Body of pancreas (tissue), 4 donors: ENCODE data around the gene MUC21. TPM values are rescaled to one million over a fixed set of nuclear protein-coding genes. Genes with fewer than 3 reads are reported as not detected.
A peak's percentile ranks its signal among the peaks of the same experiment; 100 is the strongest.

ENCODE experiments used
- ATAC-seq: fragments of 150-250 bp; one replicate; pipeline ENCODE4 v1.9.1; 2016
- DNase-seq, 4 donors: peaks; one replicate each; pipeline ENCODE4 v3.0.0-alpha.2; 2019
- H3K27ac ChIP-seq, 4 donors: fragments of 200-600 bp; sonication (generic); 1 replicate in 3 of 4; 2 replicates in 1 of 4; pipeline versions ENCODE4 v1.5.1 to v1.6.1; 2016 to 2019; ENCODE audit warnings: mild to moderate bottlenecking in 1 of 4, mixed read lengths in 1 of 4, moderate library complexity in 1 of 4
- H3K27me3 ChIP-seq, 2 donors: fragments of 200-600 bp; sonication (generic); one replicate each; pipeline ENCODE4 v1.6.0; 2016; ENCODE audit warnings: mild to moderate bottlenecking in 1 of 2
- H3K36me3 ChIP-seq, 2 donors: fragments of 200-600 bp; sonication (generic); replicated peaks in 1 of 2; 2 replicates each; pipeline ENCODE4 v1.5.1; 2016; ENCODE audit warnings: low read depth in 2 of 2; ENCODE audit not compliant: insufficient read depth in 1 of 2
- H3K4me1 ChIP-seq: fragments of 200-600 bp; sonication (generic); one replicate; pipeline ENCODE4 v1.6.0; 2016
- H3K4me3 ChIP-seq, 2 donors: fragments of 200-600 bp; sonication (generic); 1 replicate in 1 of 2; 2 replicates in 1 of 2; pipeline ENCODE4 v1.5.1; 2016 to 2019
- H3K9me3 ChIP-seq, 3 donors: fragments of 200-600 bp; sonication (generic); 1 replicate in 2 of 3; 2 replicates in 1 of 3; pipeline ENCODE4 v1.5.1; 2016
- POLR2A ChIP-seq, 3 donors: fragments of 450-650 bp; IDR thresholded peaks; one replicate each; pipeline ENCODE4 v1.6.1; 2016; ENCODE audit warnings: antibody characterized with exemption in 3 of 3, mild to moderate bottlenecking in 2 of 3
- WGBS, 2 donors: methylation state at CpG; one replicate each; pipeline ENCODE4 v1.1.5; 2017; 5-methylcytosine and 5-hydroxymethylcytosine counted together
- intact Hi-C: fragments of 100-400 bp; cut with DNase I; formaldehyde crosslinking; loops from one replicate; pipeline ENCODE4 v1.15.1; 2023
- total RNA-seq, 2 donors: library from RNA; depleted of rRNA; stranded (reverse); fragments of >200 nt; gene quantifications; one replicate each; pipeline ENCODE4 v1.1.0, GENCODE V29; 2016
- TF ChIP-seq, protein P1 (sequence below), 7 experiments: fragments of 450-650 bp in 4 of 7; fragments of 200-600 bp in 3 of 7; sonication (generic) in 3 of 7; IDR thresholded peaks; one replicate each; pipeline ENCODE4 v1.5.1; 2016 to 2019; ENCODE audit warnings: antibody characterized with exemption in 7 of 7

The MUC21 gene
- total RNA-seq, result not detected

DNA sequence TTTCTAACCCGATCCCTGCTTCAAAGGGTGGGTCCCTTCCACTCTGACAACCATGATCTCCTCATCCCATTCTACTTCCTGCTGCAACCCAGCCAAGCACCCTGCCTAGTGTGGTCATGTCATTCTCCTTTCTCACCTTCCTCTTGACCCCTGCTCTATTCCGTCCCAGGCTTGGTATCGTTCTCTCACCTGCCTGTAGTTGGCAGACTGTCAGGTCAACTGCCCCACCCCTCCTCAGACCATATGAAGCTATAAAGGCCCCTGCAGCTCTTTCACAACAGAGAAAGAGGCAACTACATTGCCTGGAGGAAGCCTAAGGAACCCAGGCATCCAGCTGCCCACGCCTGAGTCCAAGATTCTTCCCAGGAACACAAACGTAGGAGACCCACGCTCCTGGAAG lies at the start of gene MUC21:
Gene MUC21, plus strand, starts transcription at position 280 of the 400 bp plus-strand sequence. CDS start 241 bp downstream, outside the sequence.
- Histone ChIP-seq H3K4me3 (no peak within 1 kb of the TSS), H3K4me1 (peaks cover 6% of the 10 kb centered on the region), H3K9me3 (no peaks in the 10 kb centered on the region), H3K27me3 (no peaks in the 10 kb centered on the region), H3K27ac (peak within 1 kb of the TSS in 2 of 4 donors; percentile 13 to 39), H3K36me3 (no peaks in the 10 kb centered on the region)
- intact Hi-C loops, result no loop called here
- WGBS, 2 donors, result 69 to 77% methylated on average over 6 of the region's 6 CpGs
- DNase-seq (no peak), ATAC-seq (no peak)
- TF ChIP-seq, protein P1, sequence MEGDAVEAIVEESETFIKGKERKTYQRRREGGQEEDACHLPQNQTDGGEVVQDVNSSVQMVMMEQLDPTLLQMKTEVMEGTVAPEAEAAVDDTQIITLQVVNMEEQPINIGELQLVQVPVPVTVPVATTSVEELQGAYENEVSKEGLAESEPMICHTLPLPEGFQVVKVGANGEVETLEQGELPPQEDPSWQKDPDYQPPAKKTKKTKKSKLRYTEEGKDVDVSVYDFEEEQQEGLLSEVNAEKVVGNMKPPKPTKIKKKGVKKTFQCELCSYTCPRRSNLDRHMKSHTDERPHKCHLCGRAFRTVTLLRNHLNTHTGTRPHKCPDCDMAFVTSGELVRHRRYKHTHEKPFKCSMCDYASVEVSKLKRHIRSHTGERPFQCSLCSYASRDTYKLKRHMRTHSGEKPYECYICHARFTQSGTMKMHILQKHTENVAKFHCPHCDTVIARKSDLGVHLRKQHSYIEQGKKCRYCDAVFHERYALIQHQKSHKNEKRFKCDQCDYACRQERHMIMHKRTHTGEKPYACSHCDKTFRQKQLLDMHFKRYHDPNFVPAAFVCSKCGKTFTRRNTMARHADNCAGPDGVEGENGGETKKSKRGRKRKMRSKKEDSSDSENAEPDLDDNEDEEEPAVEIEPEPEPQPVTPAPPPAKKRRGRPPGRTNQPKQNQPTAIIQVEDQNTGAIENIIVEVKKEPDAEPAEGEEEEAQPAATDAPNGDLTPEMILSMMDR (IDR thresholded peaks at IDR 0.05), result no peak
- TF ChIP-seq POLR2A (IDR thresholded peaks at IDR 0.05), result no peak

DNA sequence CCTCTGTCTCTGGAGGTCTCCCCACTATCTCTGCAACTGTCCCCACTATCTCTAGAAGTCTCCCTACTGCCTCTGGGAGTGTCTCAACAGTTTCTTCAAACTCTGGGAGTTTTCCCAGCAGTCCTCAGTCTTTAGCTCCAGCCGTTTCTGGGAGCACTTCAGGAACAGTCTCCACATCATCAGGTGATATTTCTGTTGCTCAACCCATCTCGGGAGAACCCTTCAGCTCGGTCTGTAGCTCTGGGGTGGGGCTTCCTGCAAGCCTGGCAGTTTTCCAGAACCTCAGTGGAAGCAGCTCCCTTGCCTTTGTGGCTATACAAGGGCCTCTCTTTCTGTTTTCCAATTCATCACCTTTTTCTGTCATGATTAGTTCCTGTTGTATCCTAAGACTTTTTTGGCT lies 48.5 kb upstream of the MUC21 start:
- 29 to 48% methylated on average over 3 of the region's 3 CpGs for WGBS, 2 donors
- Histone ChIP-seq H3K9me3 (no peaks in the 10 kb centered on the region), H3K27ac (no peak overlapping the region), H3K36me3 (no peaks in the 10 kb centered on the region), H3K27me3 (no peaks in the 10 kb centered on the region), H3K4me3 (no peak overlapping the region), H3K4me1 (peaks cover 45% of the 10 kb centered on the region)
- ATAC-seq (no peak), DNase-seq (no peak)
- intact Hi-C loops, result no loop called here
- no peak for TF ChIP-seq POLR2A (IDR thresholded peaks at IDR 0.05)
- TF ChIP-seq, protein P1 (IDR thresholded peaks at IDR 0.05), result no peak

DNA sequence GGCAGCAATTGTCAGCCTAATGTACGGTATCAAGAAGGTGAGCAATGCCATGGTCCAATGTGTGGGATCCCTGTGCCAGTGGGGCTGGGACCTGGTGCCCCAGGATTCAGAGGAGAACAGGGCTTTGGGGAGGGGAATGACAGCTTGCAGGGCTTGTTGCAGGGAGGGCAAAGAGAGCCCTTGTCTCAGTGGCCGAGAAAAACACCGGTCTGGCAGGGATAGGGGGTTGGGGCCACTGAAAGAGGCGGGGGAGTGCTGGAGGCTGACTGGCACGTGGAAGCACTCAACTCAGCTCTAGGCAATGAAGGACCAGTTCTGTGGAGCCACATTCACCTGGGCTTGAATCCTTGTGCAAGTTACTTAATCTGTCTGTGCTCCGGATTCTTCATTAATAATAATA lies 46.3 kb upstream of the MUC21 start:
- 62 to 71% methylated on average over 6 of the region's 6 CpGs for WGBS, 2 donors

DNA sequence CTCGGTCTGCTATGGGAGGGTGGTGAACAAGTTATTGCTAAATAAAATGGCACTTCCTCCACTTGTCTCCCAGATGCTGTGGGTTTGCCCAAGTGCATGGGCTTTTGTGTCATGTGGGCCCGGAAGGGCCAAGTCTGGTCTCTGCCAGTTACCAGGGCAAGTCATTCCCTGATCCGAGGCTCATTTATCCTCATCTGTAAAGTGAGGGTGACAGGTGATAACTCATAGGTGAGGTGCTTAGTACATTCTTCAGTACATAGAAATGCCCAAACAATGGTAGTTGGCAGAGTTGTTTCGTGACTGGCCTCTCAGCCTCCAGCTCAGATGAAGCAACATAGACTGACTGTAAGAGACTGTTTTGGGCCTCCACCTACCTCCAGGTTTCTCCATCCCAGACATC lies 44.8 kb upstream of the MUC21 start:
- TF ChIP-seq, protein P1 (IDR thresholded peaks at IDR 0.05), result no peak
- no peak for TF ChIP-seq POLR2A (IDR thresholded peaks at IDR 0.05)
- 42 to 50% methylated on average over 2 to 4 of the region's 4 CpGs for WGBS, 2 donors
- Histone ChIP-seq H3K4me3 (no peak overlapping the region), H3K4me1 (peaks cover 39% of the 10 kb centered on the region), H3K27ac (peak overlapping the region in 2 of 4 donors; percentile 48 to 56), H3K27me3 (no peaks in the 10 kb centered on the region), H3K36me3 (no peaks in the 10 kb centered on the region), H3K9me3 (no peaks in the 10 kb centered on the region)
- intact Hi-C loops, result no loop called here
- DNase-seq, result no peak
- peak; percentile 43 for ATAC-seq

More for the DNA sequence above, 46.3 kb upstream of the MUC21 start:
- peaks cover 39% of the 10 kb centered on the region for H3K4me1 ChIP-seq
- H3K4me3 ChIP-seq, result no peak overlapping the region
- H3K27me3 ChIP-seq, result no peaks in the 10 kb centered on the region
- intact Hi-C loops, result no loop called here
- H3K36me3 ChIP-seq, result no peaks in the 10 kb centered on the region
- no peak for ATAC-seq
- no peak overlapping the region for H3K27ac ChIP-seq
- DNase-seq, result no peak
- H3K9me3 ChIP-seq, result no peaks in the 10 kb centered on the region
- TF ChIP-seq POLR2A (IDR thresholded peaks at IDR 0.05), result no peak
- TF ChIP-seq, protein P1 (IDR thresholded peaks at IDR 0.05), result no peak

DNA sequence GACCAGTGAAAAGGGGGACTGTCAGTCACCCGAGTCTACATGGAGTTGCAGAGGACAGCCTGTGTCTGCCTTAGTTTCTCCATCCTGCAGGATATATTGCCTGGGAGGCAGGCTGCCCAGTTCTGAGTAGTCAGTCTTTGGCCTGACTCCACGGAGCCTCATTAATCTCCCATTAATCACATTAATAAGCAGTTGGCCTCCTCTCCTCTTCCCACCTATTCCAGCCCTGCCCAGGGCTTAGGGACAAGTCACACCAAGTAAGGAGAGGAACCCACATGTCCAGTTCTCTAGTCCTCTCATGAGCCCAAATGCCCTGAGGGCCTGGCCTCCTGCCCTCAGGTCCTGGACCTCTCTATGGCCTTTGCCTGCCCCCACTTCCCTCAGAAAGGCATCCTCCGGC lies 44.0 kb upstream of the MUC21 start:
- H3K36me3 ChIP-seq, result no peaks in the 10 kb centered on the region
- peak overlapping the region in 1 of 4 donors; percentile 56 for H3K27ac ChIP-seq
- intact Hi-C loops, result no loop called here
- H3K4me3 ChIP-seq, result no peak overlapping the region
- DNase-seq (peak; percentile 41 to 72 (median 54)), ATAC-seq (peak; percentile 60)
- no peaks in the 10 kb centered on the region for H3K27me3 ChIP-seq
- TF ChIP-seq, protein P1 (IDR thresholded peaks at IDR 0.05), result no peak
- TF ChIP-seq POLR2A (IDR thresholded peaks at IDR 0.05), result no peak
- WGBS, 2 donors, result 30 to 31% methylated on average over 3 of the region's 3 CpGs
- peaks cover 39% of the 10 kb centered on the region for H3K4me1 ChIP-seq
- no peaks in the 10 kb centered on the region for H3K9me3 ChIP-seq
